ENCODE results near the gene GASK1A.

GRCh38 chr3:43059456-43059855 is 80.3 kb downstream of the GASK1A start:
- no peak for TF ChIP-seq CTCF (IDR thresholded peaks at IDR 0.05)
- TF ChIP-seq EP300 (IDR thresholded peaks at IDR 0.05), result no peak
- TF ChIP-seq POLR2AphosphoS5 (IDR thresholded peaks at IDR 0.05), result no peak
- TF ChIP-seq POLR2A (IDR thresholded peaks at IDR 0.05), result no peak
